ENCODE results near the gene TBX21. TPM values are rescaled to one million over a fixed set of nuclear protein-coding genes. Genes with fewer than 3 reads are reported as not detected.

TBX21 gene
- total RNA-seq = not detected

- ATAC-seq = peak; percentile 77
These were observed at the start of gene TBX21 for GRCh38 chr17:47733047-47733673. TBX21 (plus strand) TSS chr17:47733236; CDS start chr17:47733455, 219 bp downstream.

GRCh38 chr17:47684025-47684424 is 49.0 kb upstream of the TBX21 start:
- ATAC-seq = no peak

- ATAC-seq = no peak
These were observed 48.4 kb upstream of the TBX21 start for GRCh38 chr17:47684535-47685193.

- ATAC-seq = no peak
These were observed 47.3 kb upstream of the TBX21 start for GRCh38 chr17:47685556-47686275.

GRCh38 chr17:47686276-47686635 is 46.8 kb upstream of the TBX21 start:
- ATAC-seq = no peak

GRCh38 chr17:47686664-47687327 is 46.2 kb upstream of the TBX21 start:
- ATAC-seq = no peak

- ATAC-seq = no peak
These were observed 45.7 kb upstream of the TBX21 start for GRCh38 chr17:47687328-47687690.

- no peak for ATAC-seq
These were observed 45.3 kb upstream of the TBX21 start for GRCh38 chr17:47687748-47688147.

GRCh38 chr17:47690121-47690520 is 42.9 kb upstream of the TBX21 start:
- no peak for ATAC-seq

- ATAC-seq = no peak
These were observed 40.7 kb upstream of the TBX21 start for GRCh38 chr17:47692137-47692894.

- ATAC-seq = peak; percentile 44
These were observed 39.9 kb upstream of the TBX21 start for GRCh38 chr17:47692895-47693730.

GRCh38 chr17:47693731-47694580 is 39.1 kb upstream of the TBX21 start, which contains the start of gene TBKBP1:
TBKBP1 (plus strand) TSS chr17:47694161; CDS start chr17:47696113, 1,952 bp downstream.
- peak; percentile 13 for ATAC-seq

GRCh38 chr17:47694581-47695428 is 38.2 kb upstream of the TBX21 start:
- peak; percentile 54 for ATAC-seq

- peak; percentile 21 for ATAC-seq
These were observed 37.3 kb upstream of the TBX21 start for GRCh38 chr17:47695429-47696376.

- no peak for ATAC-seq
These were observed 36.1 kb upstream of the TBX21 start for GRCh38 chr17:47696717-47697642.

GRCh38 chr17:47697906-47698711 is 34.9 kb upstream of the TBX21 start:
- ATAC-seq = no peak
